Neural cell (in vitro differentiated cells): ENCODE results near the gene ADAM11. TPM values are rescaled to one million over a fixed set of nuclear protein-coding genes. Genes with fewer than 3 reads are reported as not detected.

Experiments
- H2AFZ ChIP-seq: fragments of 200-600, 300-800 bp; sonication (generic), shearing (Covaris generic); 2 replicates; pipeline ENCODE4 v1.6.0; 2014; ENCODE audit warnings: low read depth, mild to moderate bottlenecking, antibody characterized with exemption, low read length, moderate library complexity
- H3F3A ChIP-seq: fragments of 200-600 bp; shearing (Covaris generic); 2 replicates; pipeline ENCODE4 v1.6.1; 2016; ENCODE audit warnings: mild to moderate bottlenecking, moderate library complexity, mixed read lengths, antibody characterized with exemption, low read length; ENCODE audit not compliant: insufficient read depth, poor library complexity, severe bottlenecking
- H3K27ac ChIP-seq: fragments of 200-600, 300-800 bp; sonication (generic), shearing (Covaris generic); 2 replicates; pipeline ENCODE4 v1.5.1; 2014; ENCODE audit warnings: mild to moderate bottlenecking, low read length, moderate library complexity
- H3K27me3 ChIP-seq: fragments of 300-800, 200-600 bp; sonication (generic), shearing (Covaris generic); 2 replicates; pipeline ENCODE4 v1.6.0; 2014; ENCODE audit warnings: mild to moderate bottlenecking, low read depth, low read length, moderate library complexity; ENCODE audit not compliant: insufficient read depth
- H3K36me3 ChIP-seq: fragments of 300-800, 200-600 bp; sonication (generic), shearing (Covaris generic); 2 replicates; pipeline ENCODE4 v1.5.1; 2014; ENCODE audit warnings: mild to moderate bottlenecking, antibody characterized with exemption, low read length, moderate library complexity; ENCODE audit not compliant: insufficient read depth
- H3K4me2 ChIP-seq: fragments of 300-800, 200-600 bp; sonication (generic), shearing (Covaris generic); 2 replicates; pipeline ENCODE4 v1.6.0; 2014; ENCODE audit warnings: mild to moderate bottlenecking, low read length
- H3K4me3 ChIP-seq: fragments of 300-800, 200-600 bp; sonication (generic), shearing (Covaris generic); 2 replicates; pipeline ENCODE4 v1.5.1; 2014; ENCODE audit warnings: mild to moderate bottlenecking, low read length, moderate library complexity
- H3K79me2 ChIP-seq: fragments of 200-600 bp; shearing (Covaris generic); replicated peaks from 2 replicates; pipeline ENCODE4 v1.6.0; 2014; ENCODE audit warnings: mild to moderate bottlenecking, low read length, moderate library complexity; ENCODE audit not compliant: insufficient read depth
- H3K9ac ChIP-seq: fragments of 300-800, 200-600 bp; sonication (generic), shearing (Covaris generic); 2 replicates; pipeline ENCODE4 v1.6.1; 2016; ENCODE audit warnings: mild to moderate bottlenecking, low read length, mixed read lengths
- H3K9me2 ChIP-seq: fragments of 200-600 bp; shearing (Covaris generic); 2 replicates; pipeline ENCODE4 v1.6.1; 2016; ENCODE audit warnings: mild to moderate bottlenecking, low read length, mixed read lengths; ENCODE audit not compliant: insufficient read depth
- H3K9me3 ChIP-seq: fragments of 200-600, 300-800 bp; sonication (generic), shearing (Covaris generic); 2 replicates; pipeline ENCODE4 v1.6.1; 2016; ENCODE audit warnings: mild to moderate bottlenecking, mixed run types, low read length, moderate library complexity, mixed read lengths
- H4K20me1 ChIP-seq: fragments of 200-600 bp; shearing (Covaris generic); 2 replicates; pipeline ENCODE4 v1.6.1; 2016; ENCODE audit warnings: mild to moderate bottlenecking, mixed run types; ENCODE audit not compliant: insufficient read depth
- EP300 ChIP-seq: fragments of 450-650 bp; conservative IDR thresholded peaks from 2 replicates; pipeline ENCODE4 v1.6.1; 2014; ENCODE audit warnings: antibody characterized with exemption, mild to moderate bottlenecking, moderate library complexity; ENCODE audit not compliant: poor library complexity, severe bottlenecking
- EZH2 ChIP-seq: fragments of 200-600, 300-800 bp; shearing (Covaris generic), sonication (generic); IDR thresholded peaks from 2 replicates; pipeline ENCODE4 v1.6.1; 2014; ENCODE audit warnings: antibody characterized with exemption, low read length, borderline replicate concordance, mild to moderate bottlenecking; ENCODE audit not compliant: insufficient read depth, poor library complexity, severe bottlenecking
- MXI1 ChIP-seq: fragments of 450-650 bp; conservative IDR thresholded peaks from 2 replicates; pipeline ENCODE4 v1.6.1; 2014; ENCODE audit warnings: antibody characterized with exemption, mild to moderate bottlenecking; ENCODE audit not compliant: poor library complexity, severe bottlenecking
- POLR2AphosphoS5 ChIP-seq: IDR thresholded peaks from 2 replicates; pipeline ENCODE4 v1.6.1; 2012
- RAD21 ChIP-seq: fragments of 450-650 bp; conservative IDR thresholded peaks from 2 replicates; pipeline ENCODE4 v1.6.1; 2014; ENCODE audit warnings: antibody characterized with exemption, mild to moderate bottlenecking, moderate library complexity
- SMC3 ChIP-seq: fragments of 450-650 bp; conservative IDR thresholded peaks from 2 replicates; pipeline ENCODE4 v1.6.1; 2014; ENCODE audit warnings: antibody characterized with exemption, mild to moderate bottlenecking, moderate library complexity; ENCODE audit not compliant: poor library complexity
- TAF1 ChIP-seq: IDR thresholded peaks from 2 replicates; pipeline ENCODE4 v1.6.1; 2012; ENCODE audit warnings: low read depth
- polyA plus RNA-seq: library from polyadenylated mRNA; depleted of rRNA; stranded (reverse); fragments of >200 nt; gene quantifications from 2 replicates; pipeline ENCODE4 v1.2.3, GENCODE V29; 2014
- TF ChIP-seq, protein P1 (sequence below): IDR thresholded peaks from 2 replicates; pipeline ENCODE4 v1.6.1; 2012; ENCODE audit warnings: borderline replicate concordance
- TF ChIP-seq, protein P2 (sequence below): fragments of 450-650 bp; IDR thresholded peaks from 2 replicates; pipeline ENCODE4 v1.5.1; 2014; ENCODE audit warnings: antibody characterized with exemption, mild to moderate bottlenecking, moderate library complexity; ENCODE audit not compliant: poor library complexity, severe bottlenecking

ADAM11 gene
- polyA plus RNA-seq, 1 donor from 2014 or later = 25.8 TPM

DNA sequence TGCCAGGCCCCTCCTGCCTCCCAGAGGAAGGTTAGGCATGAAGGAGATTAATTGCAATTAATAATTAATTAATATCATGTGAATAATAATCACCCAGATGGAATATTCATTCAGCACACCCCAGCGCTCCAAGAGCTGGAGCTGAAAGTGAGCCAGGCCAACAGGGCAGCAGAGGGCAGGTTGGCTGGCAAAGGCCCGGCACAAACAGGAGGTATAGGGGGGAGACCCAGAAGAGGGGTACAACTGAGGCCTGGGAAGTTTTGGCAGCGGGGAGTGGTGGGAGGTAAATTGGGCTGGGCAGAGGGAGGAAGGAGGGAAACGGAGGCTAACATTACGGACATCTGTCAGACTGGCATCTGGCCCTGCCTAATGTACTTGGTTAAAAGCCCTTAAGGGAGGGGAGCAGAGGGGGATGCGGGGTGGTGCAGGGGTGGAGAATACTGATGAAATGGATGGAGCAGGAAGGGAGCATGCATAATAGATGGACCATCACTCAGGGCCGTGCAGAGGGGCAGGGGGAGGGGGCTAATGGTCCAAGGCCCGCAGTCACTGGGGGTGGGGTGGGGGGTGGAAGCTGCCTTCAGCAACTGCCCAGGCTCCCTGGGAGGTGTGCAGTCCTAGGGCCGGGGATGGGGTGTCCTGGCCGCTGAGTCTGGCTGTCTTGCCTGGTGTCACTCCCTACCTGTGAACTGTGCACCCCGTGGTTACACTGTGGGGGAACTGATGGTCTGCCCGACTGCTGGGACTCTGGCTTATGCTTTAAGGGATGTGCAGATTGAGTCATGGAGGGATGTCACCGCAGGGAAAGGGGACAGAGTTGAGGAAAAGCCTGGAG, 1.9 kb downstream of the ADAM11 start:
- H3K4me2 ChIP-seq = no peak overlapping the region
- H3K36me3 ChIP-seq = no peaks in the 10 kb centered on the region
- H3K27ac ChIP-seq = no peak overlapping the region
- no peak overlapping the region for H3K4me3 ChIP-seq
- TF ChIP-seq TAF1 (no peak), MXI1 (no peak), EZH2 (no peak), POLR2AphosphoS5 (no peak)
- TF ChIP-seq, protein P1, sequence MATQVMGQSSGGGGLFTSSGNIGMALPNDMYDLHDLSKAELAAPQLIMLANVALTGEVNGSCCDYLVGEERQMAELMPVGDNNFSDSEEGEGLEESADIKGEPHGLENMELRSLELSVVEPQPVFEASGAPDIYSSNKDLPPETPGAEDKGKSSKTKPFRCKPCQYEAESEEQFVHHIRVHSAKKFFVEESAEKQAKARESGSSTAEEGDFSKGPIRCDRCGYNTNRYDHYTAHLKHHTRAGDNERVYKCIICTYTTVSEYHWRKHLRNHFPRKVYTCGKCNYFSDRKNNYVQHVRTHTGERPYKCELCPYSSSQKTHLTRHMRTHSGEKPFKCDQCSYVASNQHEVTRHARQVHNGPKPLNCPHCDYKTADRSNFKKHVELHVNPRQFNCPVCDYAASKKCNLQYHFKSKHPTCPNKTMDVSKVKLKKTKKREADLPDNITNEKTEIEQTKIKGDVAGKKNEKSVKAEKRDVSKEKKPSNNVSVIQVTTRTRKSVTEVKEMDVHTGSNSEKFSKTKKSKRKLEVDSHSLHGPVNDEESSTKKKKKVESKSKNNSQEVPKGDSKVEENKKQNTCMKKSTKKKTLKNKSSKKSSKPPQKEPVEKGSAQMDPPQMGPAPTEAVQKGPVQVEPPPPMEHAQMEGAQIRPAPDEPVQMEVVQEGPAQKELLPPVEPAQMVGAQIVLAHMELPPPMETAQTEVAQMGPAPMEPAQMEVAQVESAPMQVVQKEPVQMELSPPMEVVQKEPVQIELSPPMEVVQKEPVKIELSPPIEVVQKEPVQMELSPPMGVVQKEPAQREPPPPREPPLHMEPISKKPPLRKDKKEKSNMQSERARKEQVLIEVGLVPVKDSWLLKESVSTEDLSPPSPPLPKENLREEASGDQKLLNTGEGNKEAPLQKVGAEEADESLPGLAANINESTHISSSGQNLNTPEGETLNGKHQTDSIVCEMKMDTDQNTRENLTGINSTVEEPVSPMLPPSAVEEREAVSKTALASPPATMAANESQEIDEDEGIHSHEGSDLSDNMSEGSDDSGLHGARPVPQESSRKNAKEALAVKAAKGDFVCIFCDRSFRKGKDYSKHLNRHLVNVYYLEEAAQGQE = no peak
- TF ChIP-seq, protein P2, sequence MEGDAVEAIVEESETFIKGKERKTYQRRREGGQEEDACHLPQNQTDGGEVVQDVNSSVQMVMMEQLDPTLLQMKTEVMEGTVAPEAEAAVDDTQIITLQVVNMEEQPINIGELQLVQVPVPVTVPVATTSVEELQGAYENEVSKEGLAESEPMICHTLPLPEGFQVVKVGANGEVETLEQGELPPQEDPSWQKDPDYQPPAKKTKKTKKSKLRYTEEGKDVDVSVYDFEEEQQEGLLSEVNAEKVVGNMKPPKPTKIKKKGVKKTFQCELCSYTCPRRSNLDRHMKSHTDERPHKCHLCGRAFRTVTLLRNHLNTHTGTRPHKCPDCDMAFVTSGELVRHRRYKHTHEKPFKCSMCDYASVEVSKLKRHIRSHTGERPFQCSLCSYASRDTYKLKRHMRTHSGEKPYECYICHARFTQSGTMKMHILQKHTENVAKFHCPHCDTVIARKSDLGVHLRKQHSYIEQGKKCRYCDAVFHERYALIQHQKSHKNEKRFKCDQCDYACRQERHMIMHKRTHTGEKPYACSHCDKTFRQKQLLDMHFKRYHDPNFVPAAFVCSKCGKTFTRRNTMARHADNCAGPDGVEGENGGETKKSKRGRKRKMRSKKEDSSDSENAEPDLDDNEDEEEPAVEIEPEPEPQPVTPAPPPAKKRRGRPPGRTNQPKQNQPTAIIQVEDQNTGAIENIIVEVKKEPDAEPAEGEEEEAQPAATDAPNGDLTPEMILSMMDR = no peak
- H3K79me2 ChIP-seq = no peaks in the 10 kb centered on the region
- no peaks in the 10 kb centered on the region for H4K20me1 ChIP-seq
- H3K9ac ChIP-seq = no peak overlapping the region
- H2AFZ ChIP-seq = no peak overlapping the region
- peaks cover 7% of the 10 kb centered on the region for H3K27me3 ChIP-seq
- no peaks in the 10 kb centered on the region for H3K9me2 ChIP-seq
- no peaks in the 10 kb centered on the region for H3F3A ChIP-seq
- no peaks in the 10 kb centered on the region for H3K9me3 ChIP-seq

DNA sequence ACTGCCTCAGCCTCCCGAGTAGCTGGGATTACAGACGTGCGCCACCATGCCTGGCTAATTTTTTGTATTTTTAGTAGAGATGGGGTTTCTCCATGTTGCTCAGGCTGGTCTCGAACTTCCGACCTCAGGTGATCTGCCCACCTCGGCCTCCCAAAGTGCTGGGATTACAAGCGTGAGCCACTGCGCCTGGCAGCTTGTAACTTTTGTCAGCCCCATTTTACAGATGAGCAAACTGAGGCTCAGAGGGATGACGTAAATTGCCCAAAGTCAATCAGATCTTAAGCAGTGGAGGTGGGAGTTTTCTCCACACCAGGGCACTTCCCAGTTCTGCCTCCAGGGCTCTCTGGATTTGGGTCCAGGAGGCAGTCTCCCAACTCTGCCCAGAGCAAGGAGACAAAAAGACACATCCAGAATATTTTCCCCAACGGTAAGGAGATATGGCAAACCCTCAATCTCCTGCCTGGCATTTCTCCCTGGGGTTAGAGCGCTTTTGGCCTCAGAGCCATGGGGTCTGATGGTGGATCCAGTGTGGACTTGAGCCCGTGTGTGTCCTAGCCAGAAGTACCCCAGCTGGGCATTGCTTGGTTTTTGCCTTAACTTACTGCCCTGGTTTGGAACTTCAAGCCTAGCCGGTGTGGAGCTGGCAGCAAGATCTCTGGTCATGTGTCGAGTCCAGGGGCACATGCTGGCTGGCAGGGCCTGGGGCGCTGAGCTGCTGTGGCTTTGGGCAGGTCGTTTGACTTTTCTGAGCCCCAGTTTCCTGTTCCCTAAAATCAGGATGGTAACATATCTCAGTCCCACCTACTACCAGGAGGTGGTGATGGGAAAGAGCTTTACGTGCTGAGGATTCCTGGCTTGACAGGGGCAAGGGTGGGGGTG, 3.4 kb downstream of the ADAM11 start:
- no peak overlapping the region for H3K4me2 ChIP-seq
- H3F3A ChIP-seq = no peaks in the 10 kb centered on the region
- TF ChIP-seq, protein P1 = no peak
- TF ChIP-seq MXI1 = no peak
- no peak for TF ChIP-seq EP300
- no peak for TF ChIP-seq TAF1
- TF ChIP-seq, protein P2 = no peak
- no peak for TF ChIP-seq RAD21
- no peak for TF ChIP-seq EZH2
- no peak for TF ChIP-seq SMC3
- no peak for TF ChIP-seq POLR2AphosphoS5

More for the DNA sequence above, 3.4 kb downstream of the ADAM11 start:
- no peaks in the 10 kb centered on the region for H4K20me1 ChIP-seq
- no peak overlapping the region for H2AFZ ChIP-seq
- no peaks in the 10 kb centered on the region for H3K79me2 ChIP-seq
- H3K9me2 ChIP-seq = no peaks in the 10 kb centered on the region
- no peak overlapping the region for H3K4me3 ChIP-seq
- H3K27me3 ChIP-seq = peaks cover 7% of the 10 kb centered on the region
- H3K27ac ChIP-seq = no peak overlapping the region
- H3K9ac ChIP-seq = no peak overlapping the region
- H3K36me3 ChIP-seq = no peaks in the 10 kb centered on the region
- H3K9me3 ChIP-seq = no peaks in the 10 kb centered on the region
